GM04504 (cell line): ENCODE data around the gene LRFN2.

Experiments
- DNase-seq: peaks from one replicate; pipeline ENCODE4 v3.0.0-alpha.2; 2012; ENCODE audit warnings: low read depth

LRFN2 gene

GRCh38 chr6:40517654-40518053 lies 69.5 kb downstream of the LRFN2 start:
- DNase-seq: no peak

- DNase-seq: no peak
These were observed 70.7 kb downstream of the LRFN2 start for GRCh38 chr6:40516429-40516828.

DNA sequence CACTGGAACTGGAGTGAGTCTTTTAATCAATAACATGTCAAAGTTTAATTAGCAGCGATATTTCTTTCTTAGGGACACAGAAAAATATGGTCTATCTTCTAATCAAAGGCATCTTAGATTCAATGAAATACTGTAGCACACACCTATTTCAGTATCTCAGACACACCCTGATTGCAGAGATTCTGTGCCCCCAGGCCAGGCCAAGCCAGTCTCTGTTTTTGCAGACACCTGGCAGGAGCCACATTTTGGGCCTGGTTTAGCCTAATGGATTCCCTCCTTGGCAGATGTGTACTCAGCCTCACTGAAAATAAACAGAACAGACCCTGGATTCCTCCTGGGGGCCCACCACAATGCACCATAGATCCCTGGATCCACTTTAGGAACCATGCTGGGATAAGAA lies 74.8 kb downstream of the LRFN2 start:
- DNase-seq: no peak

- DNase-seq: no peak
These were observed 75.3 kb downstream of the LRFN2 start for GRCh38 chr6:40511884-40512283.

- DNase-seq: no peak
These were observed 76.7 kb downstream of the LRFN2 start for GRCh38 chr6:40510442-40510841.

GRCh38 chr6:40509716-40510260 lies 77.4 kb downstream of the LRFN2 start:
- DNase-seq: no peak

GRCh38 chr6:40509086-40509485 lies 78.1 kb downstream of the LRFN2 start:
- no peak for DNase-seq

GRCh38 chr6:40506954-40507353 lies 80.2 kb downstream of the LRFN2 start:
- DNase-seq: no peak

GRCh38 chr6:40505191-40505810 lies 81.9 kb downstream of the LRFN2 start:
- DNase-seq: no peak

GRCh38 chr6:40504274-40504673 lies 82.9 kb downstream of the LRFN2 start:
- DNase-seq: no peak

DNA sequence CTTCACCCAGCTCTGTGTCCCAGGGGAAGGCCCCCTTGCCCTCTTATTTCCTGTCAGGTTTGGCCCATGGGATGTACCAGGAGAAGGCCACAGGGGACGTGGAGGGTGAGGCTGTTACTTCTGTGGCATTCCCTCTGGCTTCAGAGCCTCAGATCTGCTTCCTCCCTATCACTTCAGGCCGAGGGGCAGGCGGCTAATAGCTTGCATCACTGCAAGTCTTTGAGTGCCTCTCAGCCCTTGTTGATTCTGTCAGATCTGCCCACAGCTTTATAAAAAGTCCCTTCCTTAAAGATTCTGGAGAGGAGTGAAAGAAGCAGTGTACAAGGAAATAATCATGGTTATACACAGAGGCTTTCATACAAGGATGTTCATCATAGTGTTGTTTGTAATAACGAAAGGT lies 86.9 kb downstream of the LRFN2 start:
- DNase-seq: no peak

DNA sequence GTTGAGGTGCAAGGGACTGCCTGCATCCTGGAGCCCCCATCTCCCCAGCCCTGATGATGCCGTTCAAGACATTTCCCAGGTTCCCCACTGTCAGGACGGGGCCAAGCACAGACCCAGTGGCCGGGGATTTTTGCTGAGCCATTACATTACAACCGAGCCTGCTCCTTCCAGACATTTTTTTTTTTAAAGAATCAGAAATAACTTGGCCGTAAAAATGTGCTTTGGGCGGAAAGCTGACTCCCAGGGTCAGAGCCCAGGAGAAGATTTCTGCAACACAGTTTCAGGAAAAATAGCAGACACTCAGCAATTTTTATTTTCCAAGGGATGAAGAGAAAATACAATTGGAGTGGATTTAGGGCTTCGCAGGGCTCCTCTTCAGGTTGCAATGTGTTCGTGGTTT lies 87.9 kb downstream of the LRFN2 start:
- DNase-seq: no peak

DNA sequence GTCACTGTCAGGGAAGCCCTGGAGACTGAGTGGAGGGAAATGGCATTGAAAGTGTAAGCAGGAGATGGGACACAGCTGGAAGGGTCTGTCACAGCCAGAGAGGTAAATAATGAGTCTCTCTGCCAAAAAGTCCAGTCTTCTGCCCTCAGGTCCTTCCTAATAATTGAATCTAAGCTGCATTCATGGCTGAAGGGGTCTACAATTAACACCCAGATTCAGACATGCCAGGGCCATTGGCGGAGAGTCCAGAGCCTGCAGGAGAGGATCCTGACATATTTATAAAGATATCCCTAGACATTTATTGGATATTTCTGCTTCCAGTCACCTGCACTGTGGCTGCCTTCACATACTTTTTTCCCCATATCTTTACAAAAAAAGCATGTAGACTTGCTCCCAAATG lies 89.0 kb downstream of the LRFN2 start:
- DNase-seq: no peak

DNA sequence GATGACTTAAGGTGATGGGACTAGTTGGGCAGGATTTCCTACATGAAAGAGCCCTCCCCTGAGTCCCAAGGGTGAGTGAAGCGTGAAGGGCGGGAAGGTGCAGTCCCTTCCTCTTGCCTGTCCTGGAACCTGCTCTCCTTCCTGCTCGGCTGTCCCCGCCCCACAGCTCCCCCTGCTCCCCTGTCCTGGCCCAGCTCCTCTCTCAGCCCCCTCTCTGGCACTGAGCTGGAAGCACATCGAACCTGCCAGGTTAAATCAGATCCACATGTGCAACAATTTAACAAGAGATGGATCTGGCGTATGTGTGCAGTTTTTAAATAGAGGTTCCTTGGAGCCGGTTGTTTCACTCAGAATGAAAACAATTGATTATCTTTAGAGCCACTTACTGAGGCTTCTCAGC lies 95.0 kb downstream of the LRFN2 start:
- no peak for DNase-seq

GRCh38 chr6:40490508-40490907 lies 96.7 kb downstream of the LRFN2 start:
- DNase-seq: no peak

- no peak for DNase-seq
These were observed 97.4 kb downstream of the LRFN2 start for GRCh38 chr6:40489798-40490197.

- no peak for DNase-seq
These were observed 100.6 kb downstream of the LRFN2 start for GRCh38 chr6:40486576-40486975.

DNA sequence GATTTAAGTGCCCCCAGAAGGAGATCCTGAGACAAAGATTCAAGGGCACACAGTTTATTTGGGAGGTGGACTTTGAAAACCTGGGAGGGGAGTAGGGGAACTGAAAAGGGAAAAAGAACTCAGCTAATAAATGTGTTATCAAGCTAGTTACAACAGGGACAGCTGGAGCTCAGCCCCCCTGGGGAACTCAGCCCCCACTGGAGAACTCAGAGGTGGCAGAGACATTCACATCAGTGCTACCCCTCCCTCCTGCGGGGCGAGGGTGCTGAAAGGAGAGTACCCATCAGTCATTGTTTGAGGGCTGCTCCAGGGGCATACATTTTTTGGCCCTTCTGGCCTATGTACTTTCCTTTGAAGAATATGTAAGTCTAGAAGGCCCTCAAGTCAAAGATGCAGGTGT lies 101.4 kb downstream of the LRFN2 start:
- DNase-seq: no peak

- no peak for DNase-seq
These were observed 101.9 kb downstream of the LRFN2 start for GRCh38 chr6:40485300-40485699.

DNA sequence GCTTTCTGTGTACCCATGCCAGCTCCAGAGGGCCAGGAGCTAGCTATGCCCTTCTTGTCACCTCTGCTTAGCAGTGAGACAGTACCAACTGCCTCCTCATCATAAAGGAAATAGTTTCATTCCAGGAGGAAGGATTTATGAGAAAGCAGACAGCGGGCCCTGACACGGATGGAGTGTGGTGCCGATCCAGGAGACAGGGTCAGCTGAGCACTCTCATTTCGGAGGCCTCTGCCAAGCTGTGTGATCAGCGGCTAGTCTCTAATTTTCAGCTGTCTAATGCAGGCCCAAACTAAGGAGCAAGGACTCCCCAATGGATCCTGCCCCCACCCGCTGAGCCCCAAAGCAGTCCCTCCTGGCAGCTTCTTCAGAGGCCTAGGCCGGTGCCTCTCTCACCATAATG lies 103.1 kb downstream of the LRFN2 start:
- DNase-seq: no peak

DNA sequence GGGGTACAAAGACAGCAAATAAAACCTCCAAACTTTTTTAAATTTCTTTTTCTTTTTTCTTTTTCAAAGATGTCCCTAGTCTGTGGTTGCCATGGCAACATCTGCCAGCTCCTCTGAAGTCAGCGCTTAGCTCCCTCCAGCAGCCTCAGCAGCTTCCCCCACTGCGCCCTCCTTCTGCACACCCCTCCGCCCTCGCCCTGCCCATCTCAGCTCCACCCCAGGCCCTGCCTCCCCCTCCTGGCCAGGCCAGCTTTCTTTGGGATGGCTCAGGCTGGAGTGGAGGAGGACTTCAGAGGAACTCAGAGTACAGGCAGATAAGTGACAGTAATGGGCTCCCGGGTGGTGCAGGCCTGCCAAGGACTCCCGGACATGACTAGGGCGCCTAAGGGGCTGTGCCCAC lies 104.6 kb downstream of the LRFN2 start:
- DNase-seq: no peak

DNA sequence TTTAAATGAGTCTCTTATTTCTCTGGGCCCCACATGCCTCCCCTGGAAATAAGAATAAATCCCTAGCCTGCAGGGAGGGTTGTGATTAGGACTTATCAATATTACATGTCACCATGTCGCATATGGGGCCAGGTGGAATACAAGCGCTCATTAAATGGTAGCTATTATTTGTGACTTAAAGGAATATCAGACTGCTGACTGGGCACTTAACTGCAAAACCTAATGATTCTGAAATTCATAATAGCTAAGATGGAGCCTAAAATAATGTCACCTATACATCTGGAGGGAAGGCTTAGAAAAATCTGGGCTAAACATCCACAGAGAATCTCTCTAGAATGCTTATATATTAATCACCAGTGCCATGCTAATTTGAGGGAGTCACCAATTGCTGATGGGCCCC lies 106.5 kb downstream of the LRFN2 start:
- no peak for DNase-seq

- no peak for DNase-seq
These were observed 107.5 kb downstream of the LRFN2 start for GRCh38 chr6:40479706-40480105.
